ENCODE data around the gene HIVEP1. TPM values are rescaled to one million over a fixed set of nuclear protein-coding genes. Genes with fewer than 3 reads are reported as not detected.

The HIVEP1 gene
- total RNA-seq, 2 donors from 2014 or later: 35.2 to 38.0 TPM

DNA sequence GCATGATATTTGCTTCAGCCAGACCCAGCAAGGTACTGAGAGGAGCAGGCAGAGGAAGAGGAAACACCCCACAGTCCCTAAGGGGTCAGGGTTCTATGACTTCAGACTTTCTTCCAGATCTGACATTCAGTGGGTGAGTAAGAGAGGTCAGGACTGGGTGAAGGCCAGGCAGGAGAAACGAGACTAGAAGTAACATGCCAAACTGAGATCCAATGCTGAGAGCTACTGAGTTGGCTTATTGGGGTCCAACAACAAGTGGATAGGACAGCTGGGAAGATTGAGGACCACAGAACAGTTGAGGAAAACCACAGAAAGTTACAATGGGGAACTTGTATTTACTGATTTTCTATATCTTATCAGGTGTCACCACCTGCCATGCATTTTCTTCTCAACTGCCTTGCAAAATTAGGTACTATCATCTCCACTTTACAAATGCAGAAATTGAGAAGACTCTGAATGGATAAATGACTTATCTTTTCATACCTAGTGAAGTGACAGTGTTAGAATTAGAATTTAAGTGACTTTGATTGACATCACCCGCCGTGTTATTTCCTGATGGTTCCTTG, 43.8 kb upstream of the HIVEP1 start:
- TF ChIP-seq POLR2A (IDR thresholded peaks at IDR 0.05) (no peak), POLR2AphosphoS5 (IDR thresholded peaks at IDR 0.05) (no peak)
- TF ChIP-seq, protein P1, sequence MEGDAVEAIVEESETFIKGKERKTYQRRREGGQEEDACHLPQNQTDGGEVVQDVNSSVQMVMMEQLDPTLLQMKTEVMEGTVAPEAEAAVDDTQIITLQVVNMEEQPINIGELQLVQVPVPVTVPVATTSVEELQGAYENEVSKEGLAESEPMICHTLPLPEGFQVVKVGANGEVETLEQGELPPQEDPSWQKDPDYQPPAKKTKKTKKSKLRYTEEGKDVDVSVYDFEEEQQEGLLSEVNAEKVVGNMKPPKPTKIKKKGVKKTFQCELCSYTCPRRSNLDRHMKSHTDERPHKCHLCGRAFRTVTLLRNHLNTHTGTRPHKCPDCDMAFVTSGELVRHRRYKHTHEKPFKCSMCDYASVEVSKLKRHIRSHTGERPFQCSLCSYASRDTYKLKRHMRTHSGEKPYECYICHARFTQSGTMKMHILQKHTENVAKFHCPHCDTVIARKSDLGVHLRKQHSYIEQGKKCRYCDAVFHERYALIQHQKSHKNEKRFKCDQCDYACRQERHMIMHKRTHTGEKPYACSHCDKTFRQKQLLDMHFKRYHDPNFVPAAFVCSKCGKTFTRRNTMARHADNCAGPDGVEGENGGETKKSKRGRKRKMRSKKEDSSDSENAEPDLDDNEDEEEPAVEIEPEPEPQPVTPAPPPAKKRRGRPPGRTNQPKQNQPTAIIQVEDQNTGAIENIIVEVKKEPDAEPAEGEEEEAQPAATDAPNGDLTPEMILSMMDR (IDR thresholded peaks at IDR 0.05): no peak
- intact Hi-C loops (cut with DNase I): no loop called here

GRCh38 chr6:11969092-11969491, 43.0 kb upstream of the HIVEP1 start:
- H3K9me3 ChIP-seq: no peaks in the 10 kb centered on the region
- no peaks in the 10 kb centered on the region for H3K27me3 ChIP-seq (replicated peaks; ENCODE audit: insufficient read depth)
- intact Hi-C loops (cut with DNase I): no loop called here
- no peaks in the 10 kb centered on the region for H3K4me1 ChIP-seq (replicated peaks)
- WGBS: 22% methylated on average over 2 of the region's 2 CpGs
- DNase-seq (ENCODE audit: low spot score): no peak
- no peak overlapping the region for H3K27ac ChIP-seq
- TF ChIP-seq, protein P1 (IDR thresholded peaks at IDR 0.05): no peak
- TF ChIP-seq POLR2AphosphoS5 (IDR thresholded peaks at IDR 0.05) (peak; percentile 13), POLR2A (IDR thresholded peaks at IDR 0.05) (no peak)
- H3K4me3 ChIP-seq: no peak overlapping the region
- H3K36me3 ChIP-seq: no peaks in the 10 kb centered on the region

More for the DNA sequence above, 43.8 kb upstream of the HIVEP1 start:
- no peak overlapping the region for H3K27ac ChIP-seq
- H3K27me3 ChIP-seq (replicated peaks; ENCODE audit: insufficient read depth): no peaks in the 10 kb centered on the region
- no peaks in the 10 kb centered on the region for H3K9me3 ChIP-seq
- H3K4me3 ChIP-seq: no peak overlapping the region
- H3K4me1 ChIP-seq (replicated peaks): no peaks in the 10 kb centered on the region
- WGBS: 92% methylated on average over 3 of the region's 3 CpGs
- H3K36me3 ChIP-seq: no peaks in the 10 kb centered on the region
- DNase-seq (ENCODE audit: low spot score): no peak

- no peak overlapping the region for H3K27ac ChIP-seq
- no peaks in the 10 kb centered on the region for H3K36me3 ChIP-seq
- no peak overlapping the region for H3K4me3 ChIP-seq
- intact Hi-C loops (cut with DNase I): no loop called here
- no peak for DNase-seq (ENCODE audit: low spot score)
- no peaks in the 10 kb centered on the region for H3K4me1 ChIP-seq (replicated peaks)
- no peaks in the 10 kb centered on the region for H3K27me3 ChIP-seq (replicated peaks; ENCODE audit: insufficient read depth)
- 97% methylated on average over 3 of the region's 3 CpGs for WGBS
- TF ChIP-seq POLR2A (IDR thresholded peaks at IDR 0.05): no peak
- no peak for TF ChIP-seq POLR2AphosphoS5 (IDR thresholded peaks at IDR 0.05)
- TF ChIP-seq, protein P1 (IDR thresholded peaks at IDR 0.05): no peak
- no peaks in the 10 kb centered on the region for H3K9me3 ChIP-seq
Observed at GRCh38 chr6:11970114-11970513, 42.0 kb upstream of the HIVEP1 start.

- H3K4me1 ChIP-seq (replicated peaks): no peaks in the 10 kb centered on the region
- DNase-seq (ENCODE audit: low spot score): no peak
- WGBS: 91% methylated on average over 2 of the region's 2 CpGs
- no peaks in the 10 kb centered on the region for H3K27me3 ChIP-seq (replicated peaks; ENCODE audit: insufficient read depth)
- no peak overlapping the region for H3K4me3 ChIP-seq
- TF ChIP-seq, protein P1 (IDR thresholded peaks at IDR 0.05): no peak
- TF ChIP-seq POLR2A (IDR thresholded peaks at IDR 0.05): no peak
- TF ChIP-seq POLR2AphosphoS5 (IDR thresholded peaks at IDR 0.05): no peak
- intact Hi-C loops (cut with DNase I): no loop called here
- no peak overlapping the region for H3K27ac ChIP-seq
- H3K9me3 ChIP-seq: no peaks in the 10 kb centered on the region
- no peaks in the 10 kb centered on the region for H3K36me3 ChIP-seq
Observed at GRCh38 chr6:11971154-11971553, 41.0 kb upstream of the HIVEP1 start.

DNA sequence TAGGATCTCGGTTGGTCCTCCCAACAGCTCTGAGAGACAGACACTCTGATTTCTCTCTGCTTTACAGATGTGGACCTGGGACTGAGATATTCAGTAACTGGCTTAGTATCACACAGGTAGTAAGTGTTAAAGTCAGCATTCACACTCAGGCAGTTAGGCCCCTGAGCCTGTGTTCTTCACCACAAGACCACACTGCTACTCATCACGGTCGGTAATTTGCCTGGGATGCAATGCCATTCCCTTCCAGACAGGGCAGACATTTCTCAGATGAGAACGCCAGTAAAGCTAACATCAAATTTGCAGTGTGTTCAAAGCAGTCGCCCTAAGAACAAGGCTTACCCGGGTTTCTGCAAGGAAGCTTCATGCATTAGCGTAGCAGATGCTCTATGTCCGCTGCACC, 39.8 kb upstream of the HIVEP1 start:
- intact Hi-C loops (cut with DNase I): no loop called here
- DNase-seq (ENCODE audit: low spot score): no peak
- no peak overlapping the region for H3K27ac ChIP-seq
- no peak overlapping the region for H3K4me3 ChIP-seq
- H3K36me3 ChIP-seq: no peaks in the 10 kb centered on the region
- H3K27me3 ChIP-seq (replicated peaks; ENCODE audit: insufficient read depth): no peaks in the 10 kb centered on the region
- no peaks in the 10 kb centered on the region for H3K4me1 ChIP-seq (replicated peaks)
- TF ChIP-seq POLR2A (IDR thresholded peaks at IDR 0.05) (no peak), POLR2AphosphoS5 (IDR thresholded peaks at IDR 0.05) (no peak)
- TF ChIP-seq, protein P1 (IDR thresholded peaks at IDR 0.05): no peak
- 97% methylated on average over 8 of the region's 8 CpGs for WGBS
- H3K9me3 ChIP-seq: no peaks in the 10 kb centered on the region

Measured in prostate gland (tissue), 2 donors.